ENCODE data around the gene HBS1L.

The HBS1L gene

GRCh38 chr6:134997133-134997995 is 57.3 kb downstream of the HBS1L start:
- DNase-seq = no peak

GRCh38 chr6:134995536-134995935 is 59.1 kb downstream of the HBS1L start:
- no peak for DNase-seq

- no peak for DNase-seq
These were observed 60.2 kb downstream of the HBS1L start for GRCh38 chr6:134994431-134994830.

- no peak for DNase-seq
These were observed 62.5 kb downstream of the HBS1L start for GRCh38 chr6:134992155-134992554.

GRCh38 chr6:134990262-134990661 is 64.4 kb downstream of the HBS1L start:
- DNase-seq = no peak

- no peak for DNase-seq
These were observed 69.8 kb downstream of the HBS1L start for GRCh38 chr6:134984821-134985220.

- no peak for DNase-seq
These were observed 70.8 kb downstream of the HBS1L start for GRCh38 chr6:134983823-134984222.

GRCh38 chr6:134982161-134982560 is 72.5 kb downstream of the HBS1L start:
- DNase-seq = no peak

GRCh38 chr6:134980846-134981245 is 73.8 kb downstream of the HBS1L start:
- no peak for DNase-seq

- DNase-seq = no peak
These were observed 75.5 kb downstream of the HBS1L start for GRCh38 chr6:134979142-134979541.

GRCh38 chr6:134974370-134974769 is 80.3 kb downstream of the HBS1L start:
- DNase-seq = no peak

GRCh38 chr6:134967711-134968110 is 86.9 kb downstream of the HBS1L start:
- DNase-seq = no peak

- DNase-seq = no peak
These were observed 90.0 kb downstream of the HBS1L start for GRCh38 chr6:134964451-134965203.

- DNase-seq = no peak
These were observed 92.2 kb downstream of the HBS1L start for GRCh38 chr6:134962421-134962820.

- no peak for DNase-seq
These were observed 93.3 kb downstream of the HBS1L start for GRCh38 chr6:134961366-134961765.

GRCh38 chr6:134959603-134960002 is 95.0 kb downstream of the HBS1L start:
- DNase-seq = no peak

GRCh38 chr6:134956676-134957075 is 97.9 kb downstream of the HBS1L start:
- DNase-seq = no peak

GRCh38 chr6:134956032-134956431 is 98.6 kb downstream of the HBS1L start:
- no peak for DNase-seq

GRCh38 chr6:134954272-134955000 is 100.2 kb downstream of the HBS1L start:
- DNase-seq = no peak

GRCh38 chr6:134951494-134952263 is 102.9 kb downstream of the HBS1L start:
- DNase-seq = no peak

GRCh38 chr6:134950482-134950881 is 104.1 kb downstream of the HBS1L start:
- no peak for DNase-seq

GRCh38 chr6:134949927-134950326 is 104.7 kb downstream of the HBS1L start, which contains the start of gene ALDH8A1:
Gene ALDH8A1, minus strand, starts transcription at chr6:134950101. Its CDS starts 48 bp downstream, at chr6:134950053.
- no peak for DNase-seq

- no peak for DNase-seq
These were observed 105.9 kb downstream of the HBS1L start for GRCh38 chr6:134948691-134949090.
